HCT116 (cell line): Measurements from ENCODE around the gene SPP2. TPM values are rescaled to one million over a fixed set of nuclear protein-coding genes. Genes with fewer than 3 reads are reported as not detected.

Experiments used
- ATAC-seq: fragments of 200-7000 bp; cut with Tn5 transposase; 2 replicates; pipeline ENCODE4 v1.9.1; 2020; ENCODE audit warnings: mild to moderate bottlenecking, moderate library complexity
- BruUV-seq: library from RNA; stranded (reverse); fragments of 400-500 nt; replicated peaks from 2 replicates; lab custom pipeline; 2021; lab: Mats Ljungman, UMichigan
- CTCF ChIA-PET: fragments of 300-600 bp; sonication (Branson Sonifier 250); formaldehyde crosslinking; loops from one replicate; lab custom pipeline; 2021; ENCODE audit warnings: antibody characterized with exemption; lab: Charles Lee
- POLR2A ChIA-PET: fragments of 300-600, 350-600 bp; sonication (Branson Sonifier 250); formaldehyde crosslinking; loops from one replicate; lab custom pipeline; 2021; ENCODE audit warnings: antibody characterized with exemption; lab: Charles Lee
- RAD21 ChIA-PET, 2 experiments: fragments of 300-600 bp; sonication (Branson Sonifier 250); formaldehyde crosslinking; loops; one replicate each; lab custom pipeline; 2023; ENCODE audit warnings: low total read pairs in 2 of 2; ENCODE audit not compliant: uncharacterized antibody in 2 of 2, unreplicated experiment in 2 of 2, low non-redundant PET in 1 of 2; lab: Charles Lee
- DNase-seq: peaks from one replicate; pipeline ENCODE4 v3.0.0-alpha.2; 2010; ENCODE audit warnings: low read depth, low spot score
- H2AFZ ChIP-seq: fragments of 200-600 bp; shearing (Covaris generic), sonication (generic); 2 replicates; pipeline ENCODE4 v1.6.1; 2017; ENCODE audit warnings: low read depth, mixed run types, mixed read lengths, antibody characterized with exemption, low read length; ENCODE audit not compliant: poor library complexity, severe bottlenecking
- H3K27ac ChIP-seq: 2 replicates; pipeline ENCODE4 v1.5.1; 2012; ENCODE audit warnings: low read depth, low read length
- H3K27me3 ChIP-seq: fragments of 200-600 bp; sonication (generic); 2 replicates; pipeline ENCODE4 v1.6.1; 2016; ENCODE audit warnings: mixed run types, low read length, mixed read lengths; ENCODE audit not compliant: insufficient read depth
- H3K36me3 ChIP-seq, 2 experiments: fragments of 200-500 bp in 1 of 2; fragments of 200-600 bp in 1 of 2; sonication (Bioruptor generic) in 1 of 2; sonication (generic) in 1 of 2; 2 replicates each; pipeline versions ENCODE4 v1.5.1 to v1.6.1; 2014 to 2016; ENCODE audit warnings: low read length in 2 of 2, inconsistent platforms in 1 of 2, mixed read lengths in 1 of 2, mixed run types in 1 of 2; ENCODE audit not compliant: insufficient read depth in 2 of 2, control insufficient read depth in 1 of 2
- H3K4me1 ChIP-seq, 2 experiments: fragments of 200-600 bp in 1 of 2; sonication (generic) in 1 of 2; 2 replicates each; pipeline versions ENCODE4 v1.5.1 to v1.6.1; 2012 to 2017; ENCODE audit warnings: low read length in 2 of 2, inconsistent platforms in 1 of 2, mild to moderate bottlenecking in 1 of 2, mixed read lengths in 1 of 2, mixed run types in 1 of 2, moderate library complexity in 1 of 2; ENCODE audit not compliant: insufficient read depth in 2 of 2, control insufficient read depth in 1 of 2
- H3K4me2 ChIP-seq: fragments of 200-600 bp; sonication (generic); 2 replicates; pipeline ENCODE4 v1.6.1; 2017; ENCODE audit warnings: mixed run types, low read length, mixed read lengths
- H3K4me3 ChIP-seq, 2 experiments: fragments of 200-600 bp in 1 of 2; sonication (generic) in 1 of 2; replicated peaks in 1 of 2; 2 replicates each; pipeline ENCODE4 v1.5.1; 2011 to 2016; ENCODE audit warnings: low read length in 2 of 2, control low read depth in 1 of 2, low read depth in 1 of 2, mild to moderate bottlenecking in 1 of 2, mixed read lengths in 1 of 2, mixed run types in 1 of 2
- H3K79me2 ChIP-seq: fragments of 200-600 bp; sonication (generic); 2 replicates; pipeline ENCODE4 v1.6.1; 2017; ENCODE audit warnings: mild to moderate bottlenecking, mixed run types, low read length, moderate library complexity, mixed read lengths; ENCODE audit not compliant: insufficient read depth
- H3K9ac ChIP-seq: fragments of 200-600 bp; sonication (generic); 2 replicates; pipeline ENCODE4 v1.6.1; 2016; ENCODE audit warnings: low read length, mixed read lengths
- H3K9me2 ChIP-seq: fragments of 200-600 bp; sonication (generic), shearing (Covaris generic); 2 replicates; pipeline ENCODE4 v1.6.1; 2017; ENCODE audit warnings: mixed run types, mild to moderate bottlenecking, moderate library complexity; ENCODE audit not compliant: insufficient read depth
- H3K9me3 ChIP-seq, 2 experiments: fragments of 200-500 bp in 1 of 2; fragments of 200-600 bp in 1 of 2; sonication (Bioruptor generic) in 1 of 2; sonication (generic) in 1 of 2; 2 replicates each; pipeline ENCODE4 v1.6.1; 2014 to 2017; ENCODE audit warnings: low read length in 2 of 2, mixed read lengths in 2 of 2, inconsistent platforms in 1 of 2, low read depth in 1 of 2, mild to moderate bottlenecking in 1 of 2, mixed run types in 1 of 2, moderate library complexity in 1 of 2; ENCODE audit not compliant: control insufficient read depth in 1 of 2, insufficient read depth in 1 of 2
- H4K20me1 ChIP-seq: fragments of 200-600 bp; sonication (generic), shearing (Covaris generic); 2 replicates; pipeline ENCODE4 v1.6.1; 2017; ENCODE audit warnings: mixed run types, mild to moderate bottlenecking, moderate library complexity; ENCODE audit not compliant: insufficient read depth
- ATF3 ChIP-seq: IDR thresholded peaks from 2 replicates; pipeline ENCODE4 v1.6.1; 2012
- CBX3 ChIP-seq: IDR thresholded peaks from 2 replicates; pipeline ENCODE4 v1.6.1; 2012; ENCODE audit warnings: low read depth
- CEBPB ChIP-seq: IDR thresholded peaks from 2 replicates; pipeline ENCODE4 v1.6.1; 2012; ENCODE audit warnings: low read depth
- EZH2 ChIP-seq: fragments of 200-600 bp; sonication (generic); IDR thresholded peaks from 2 replicates; pipeline ENCODE4 v1.6.1; 2017; ENCODE audit warnings: antibody characterized with exemption, mixed run types
- EZH2phosphoT487 ChIP-seq: fragments of 200-600 bp; IDR thresholded peaks from 2 replicates; pipeline ENCODE4 v1.6.1; 2018; ENCODE audit warnings: antibody characterized with exemption, borderline replicate concordance
- POLR2AphosphoS5 ChIP-seq: IDR thresholded peaks from 2 replicates; pipeline ENCODE4 v1.6.1; 2011; ENCODE audit warnings: mild to moderate bottlenecking, low read depth, low read length, moderate library complexity
- RAD21 ChIP-seq: IDR thresholded peaks from 2 replicates; pipeline ENCODE4 v1.6.1; 2012; ENCODE audit warnings: low read depth, mild to moderate bottlenecking
- ZBTB33 ChIP-seq: IDR thresholded peaks from 2 replicates; pipeline ENCODE4 v1.6.1; 2011; ENCODE audit warnings: mild to moderate bottlenecking, low read length, moderate library complexity; ENCODE audit not compliant: insufficient replicate concordance; ENCODE audit errors: extremely low read depth
- intact Hi-C: fragments of 100-400 bp; cut with micrococcal nuclease; formaldehyde crosslinking; loops from 2 replicates; pipeline ENCODE4 v1.10.0; 2022
- total RNA-seq: library from RNA; stranded (reverse); gene quantifications from one replicate; pipeline ENCODE4 v1.2.1, GENCODE V29; 2021; ENCODE audit not compliant: unreplicated experiment

SPP2 gene
- total RNA-seq, 1 experiment from 2014 or later: not detected

- H3K27me3 ChIP-seq: no peaks in the 10 kb centered on the region
- no peak for ATAC-seq
- CTCF ChIA-PET: no interaction called here
- no peaks in the 10 kb centered on the region for H3K9me3 ChIP-seq
- no peak overlapping the region for H3K4me2 ChIP-seq
- H3K27ac ChIP-seq: no peak overlapping the region
- no peaks in the 10 kb centered on the region for H3K4me1 ChIP-seq
- no peak overlapping the region for H3K4me3 ChIP-seq
- H2AFZ ChIP-seq: no peak overlapping the region
- no TSS peak for BruUV-seq
- POLR2A ChIA-PET: no interaction called here
- intact Hi-C loops: no loop called here
- no peaks in the 10 kb centered on the region for H4K20me1 ChIP-seq
- no peaks in the 10 kb centered on the region for H3K36me3 ChIP-seq
- no peaks in the 10 kb centered on the region for H3K9me2 ChIP-seq
- H3K79me2 ChIP-seq: no peaks in the 10 kb centered on the region
- RAD21 ChIA-PET: no interaction called here
- H3K9ac ChIP-seq: no peak overlapping the region
- DNase-seq: no peak
- TF ChIP-seq CEBPB: no peak
- no peak for TF ChIP-seq ZBTB33
- TF ChIP-seq POLR2AphosphoS5: no peak
- TF ChIP-seq RAD21: no peak
- TF ChIP-seq ATF3: no peak
- no peak for TF ChIP-seq CBX3
- TF ChIP-seq EZH2: no peak
- TF ChIP-seq EZH2phosphoT487: no peak
- TF ChIP-seq, all 23 proteins: peak for 0
Observed at GRCh38 chr2:234121999-234122398, 71.5 kb downstream of the SPP2 start.
